Posterior cingulate gyrus (tissue), 11 donors: ENCODE data around the gene CCT7.
A peak's percentile ranks its signal among the peaks of the same experiment; 100 is the strongest.
"Not testable (repeated sequence)": the region's sequence is repeated elsewhere in the genome, so short reads cannot be mapped to it uniquely, and the experiment has no call there.

ENCODE experiments used
- DNase-seq, 10 donors: peaks; one replicate each; pipeline versions ENCODE4 v3.0.0 to v3.0.0-alpha.2; 2020 to 2021; ENCODE audit warnings: mixed read lengths in 3 of 10
- intact Hi-C: fragments of 100-400 bp; cut with DNase I; formaldehyde crosslinking; loops from one replicate; pipeline ENCODE4 v1.15.1; 2023

CCT7 gene

DNA sequence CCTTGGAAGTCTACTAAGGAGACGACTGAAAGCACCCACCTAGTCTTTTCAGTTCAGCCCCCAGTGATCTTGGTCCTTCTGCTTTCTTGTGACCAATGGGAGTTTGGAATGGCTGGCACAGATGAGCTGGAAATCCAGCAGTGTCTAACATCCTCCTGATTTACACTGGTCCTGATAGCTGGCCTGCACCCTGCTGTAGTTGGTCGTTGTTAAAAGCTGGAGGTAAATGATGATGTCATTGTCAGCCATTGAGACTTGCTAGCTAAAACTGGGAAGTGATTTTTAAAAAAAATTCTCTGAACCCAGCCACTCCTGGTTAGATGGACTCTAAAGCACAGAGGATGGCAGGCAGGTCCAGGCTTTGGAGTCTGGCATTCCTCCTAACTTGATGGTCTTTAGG is 19.3 kb downstream of the CCT7 start:
- intact Hi-C loops = no loop called here

DNA sequence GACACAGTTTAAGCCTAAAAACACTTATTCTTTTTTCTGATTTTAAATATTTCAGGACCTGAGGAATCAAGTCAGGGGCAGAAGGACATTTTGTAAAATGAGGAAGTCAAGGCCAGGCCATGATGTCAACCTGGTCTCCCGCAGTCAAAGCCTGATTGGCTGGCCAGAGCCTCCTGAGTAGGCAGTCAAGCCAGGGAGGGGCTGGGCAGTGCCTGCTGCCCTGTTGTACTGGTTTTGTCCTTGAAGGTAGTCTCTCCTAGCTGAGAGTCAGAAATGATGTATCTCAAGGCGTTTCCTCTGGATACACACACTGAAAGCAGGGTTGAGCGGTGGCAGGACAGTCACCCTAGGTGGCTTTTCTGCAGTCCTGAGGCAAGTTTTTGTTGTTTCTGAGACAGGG is 19.8 kb downstream of the CCT7 start:
- intact Hi-C loops = no loop called here
- no peak for DNase-seq

More for the DNA sequence above, 19.3 kb downstream of the CCT7 start:
- no peak for DNase-seq

DNA sequence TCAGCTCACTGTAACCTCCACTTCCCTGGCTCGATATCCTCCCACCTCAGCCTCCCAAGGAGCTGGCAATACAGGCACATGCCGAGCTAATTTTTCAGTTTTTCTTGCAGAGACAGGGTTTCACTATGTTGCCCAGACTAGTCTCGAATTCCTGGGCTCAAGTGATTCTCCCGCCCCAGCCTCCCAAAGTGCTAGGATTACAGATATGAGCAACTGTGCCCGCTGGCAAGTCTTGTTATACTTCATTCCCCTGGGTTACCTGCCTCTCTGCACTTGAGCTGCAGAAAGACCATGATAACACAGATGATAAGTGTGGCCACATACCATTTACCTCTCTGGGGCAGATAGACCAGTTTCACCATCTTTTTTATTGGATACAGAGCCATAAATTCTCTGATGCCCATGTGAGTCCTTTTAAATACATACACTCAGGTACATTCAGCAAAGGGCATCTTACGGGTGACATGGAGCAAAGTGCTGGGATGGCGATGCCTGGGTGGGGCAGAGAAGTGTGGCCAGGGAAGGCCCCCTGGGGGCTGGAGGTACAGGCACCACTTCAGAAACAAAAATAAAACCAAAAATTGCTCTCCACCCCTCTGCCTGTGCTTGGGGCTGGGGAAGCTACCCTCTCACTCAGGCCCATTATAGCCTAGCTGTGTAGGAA is 20.4 kb downstream of the CCT7 start:
- no peak for DNase-seq
- intact Hi-C loops = no loop called here

DNA sequence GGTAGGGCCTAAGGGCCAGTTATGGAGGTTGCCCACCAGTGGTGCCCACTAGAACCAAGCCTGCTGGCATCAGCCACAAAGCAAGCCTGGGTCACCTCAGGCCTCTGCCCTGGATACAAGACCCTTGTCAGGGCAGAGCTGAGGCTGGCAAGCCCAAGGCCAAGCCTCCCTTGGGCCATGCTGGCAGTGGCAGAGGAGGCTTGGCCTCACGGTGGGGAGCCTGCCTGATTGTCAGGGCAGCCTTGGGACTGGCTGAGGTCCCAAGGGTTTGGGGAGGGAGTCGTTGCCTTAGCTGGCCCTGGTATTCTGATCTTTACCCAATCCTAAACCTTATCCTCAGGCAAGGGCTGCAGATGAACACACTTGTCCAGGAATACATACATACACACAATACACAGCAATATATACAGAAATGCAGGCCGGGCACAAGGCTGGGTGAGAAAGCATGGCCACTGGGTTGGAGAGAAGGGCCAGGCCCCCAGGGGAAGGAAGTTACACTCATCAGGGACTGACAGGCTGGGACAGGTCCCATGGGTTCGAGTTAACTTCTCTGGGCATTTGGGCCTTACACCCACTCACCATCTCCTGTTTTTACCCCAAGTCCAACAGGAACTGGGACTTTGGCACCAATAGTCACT is 21.0 kb downstream of the CCT7 start:
- intact Hi-C loops = no loop called here

GRCh38 chr2:73255907-73256617 is 22.0 kb downstream of the CCT7 start:
- intact Hi-C loops = no loop called here
- DNase-seq = no peak

More for the DNA sequence above, 21.0 kb downstream of the CCT7 start:
- no peak for DNase-seq

GRCh38 chr2:73256618-73256922 is 22.5 kb downstream of the CCT7 start:
- intact Hi-C loops = no loop called here
- DNase-seq = no peak

DNA sequence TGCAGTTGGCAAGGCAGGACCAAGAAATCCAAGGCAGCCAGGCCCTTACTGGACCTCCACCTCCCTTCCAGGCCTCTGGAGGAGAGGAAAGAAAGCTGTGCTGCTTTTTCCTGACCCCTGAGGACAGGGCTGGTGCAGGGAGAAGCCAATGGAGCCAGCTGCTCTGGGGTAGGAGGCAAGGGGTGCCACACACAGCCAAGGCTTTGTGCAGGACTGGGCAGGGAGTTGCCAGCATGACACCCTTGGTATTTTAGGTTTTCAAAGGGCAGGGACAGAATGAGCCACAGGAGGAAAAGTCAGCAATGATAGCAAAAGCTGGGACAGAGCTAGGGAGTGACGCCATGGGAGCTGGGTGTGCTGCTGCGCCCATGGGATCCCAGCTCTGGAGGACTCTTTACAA is 22.9 kb downstream of the CCT7 start:
- intact Hi-C loops = no loop called here
- DNase-seq = no peak

GRCh38 chr2:73257425-73258125 is 23.5 kb downstream of the CCT7 start:
- peak in 1 of 10 donors; percentile 17 for DNase-seq
- intact Hi-C loops = no loop called here

DNA sequence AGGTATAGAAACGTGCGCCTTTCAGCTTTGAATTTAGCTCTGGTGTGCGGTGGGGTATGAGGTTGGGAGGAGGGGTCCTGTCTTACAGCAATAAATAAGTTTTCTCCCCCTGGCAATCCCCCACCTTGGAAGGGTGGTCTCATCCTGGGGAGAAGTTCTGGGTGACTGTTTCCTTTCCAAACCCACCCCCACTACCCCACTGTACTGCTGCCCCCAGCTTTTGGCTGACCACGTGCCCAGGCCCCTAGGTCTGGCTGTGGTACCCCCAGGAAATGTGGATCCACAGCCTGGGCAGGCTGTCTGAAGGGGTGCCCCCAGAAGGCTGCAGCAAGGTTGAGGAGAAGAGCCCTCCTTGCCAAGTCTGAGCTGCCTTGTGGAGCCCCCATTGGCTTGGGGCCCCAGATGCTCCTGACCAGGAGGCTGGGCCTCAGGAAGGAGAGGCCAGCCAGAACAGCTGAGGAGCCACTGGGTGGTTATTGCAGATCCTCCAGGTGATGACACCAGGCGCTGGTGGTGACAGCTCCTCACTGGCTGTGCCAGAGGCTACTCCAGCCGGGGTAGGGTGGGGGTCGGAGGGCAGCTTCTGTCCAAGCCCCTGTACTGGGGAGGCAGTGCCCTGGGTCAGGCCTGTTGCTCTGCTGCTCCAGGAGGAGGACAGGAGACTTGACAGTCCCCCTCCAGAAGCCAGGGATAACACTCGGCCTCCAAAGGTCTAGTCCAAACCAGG is 24.2 kb downstream of the CCT7 start:
- no peak for DNase-seq
- intact Hi-C loops = no loop called here

GRCh38 chr2:73258913-73259215 is 24.8 kb downstream of the CCT7 start:
- DNase-seq = no peak
- intact Hi-C loops = no loop called here

- DNase-seq = no peak
- intact Hi-C loops = no loop called here
These were observed 25.2 kb downstream of the CCT7 start for GRCh38 chr2:73259276-73259675.

GRCh38 chr2:73259704-73260337 is 25.7 kb downstream of the CCT7 start:
- no peak for DNase-seq
- intact Hi-C loops = no loop called here

GRCh38 chr2:73260338-73260984 is 26.4 kb downstream of the CCT7 start:
- DNase-seq = peak in 5 of 10 donors; percentile 40 to 91 (median 49)
- intact Hi-C loops = no loop called here

GRCh38 chr2:73262108-73262651 is 28.1 kb downstream of the CCT7 start:
- intact Hi-C loops = no loop called here
- no peak for DNase-seq

DNA sequence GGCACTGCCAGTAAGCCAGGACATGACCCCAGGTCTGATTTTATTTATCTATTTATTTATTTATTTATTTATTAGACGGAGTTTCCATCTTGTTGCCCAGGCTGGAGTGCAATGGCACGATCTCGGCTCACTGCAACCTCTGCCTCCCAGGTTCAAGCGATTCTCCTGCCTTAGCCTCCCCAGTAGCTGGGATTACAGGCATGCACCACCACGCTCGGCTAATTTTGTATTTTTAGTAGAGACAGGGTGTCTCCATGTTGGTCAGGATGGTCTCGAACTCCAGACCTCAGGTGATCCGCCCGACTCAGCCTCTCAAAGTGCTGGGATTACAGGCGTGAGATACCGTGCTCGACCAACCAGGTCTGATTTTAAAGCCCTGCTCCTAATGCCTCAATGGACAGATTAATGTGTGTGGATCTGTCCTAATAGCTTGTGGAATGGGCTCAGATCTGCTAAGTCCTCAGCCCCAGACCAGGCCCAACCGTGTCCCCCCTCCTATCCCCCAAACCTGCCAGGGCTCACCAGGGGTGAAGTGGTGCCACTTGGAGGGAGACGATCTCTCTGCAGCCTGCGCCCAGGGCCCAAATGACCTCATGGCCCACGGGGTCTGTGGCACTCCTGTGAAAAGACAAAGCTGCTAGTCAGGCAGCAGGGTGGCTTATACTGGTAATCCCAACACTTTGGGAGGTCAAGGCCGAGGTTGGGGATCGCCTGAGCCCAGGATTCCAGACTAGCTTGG is 28.8 kb downstream of the CCT7 start:
- intact Hi-C loops, DNase-seq: not testable (repeated sequence)

GRCh38 chr2:73263540-73264331 is 29.6 kb downstream of the CCT7 start:
- intact Hi-C loops = no loop called here
- DNase-seq = peak in 1 of 10 donors; percentile 66

GRCh38 chr2:73264332-73264606 is 30.2 kb downstream of the CCT7 start:
- intact Hi-C loops = no loop called here
- DNase-seq = no peak

- no peak for DNase-seq
- intact Hi-C loops = no loop called here
These were observed 30.7 kb downstream of the CCT7 start for GRCh38 chr2:73264783-73265182.
